ENCODE measurements around the gene S100A12. TPM values are rescaled to one million over a fixed set of nuclear protein-coding genes. Genes with fewer than 3 reads are reported as not detected.
"Not testable (repeated sequence)": the region's sequence is repeated elsewhere in the genome, so short reads cannot be mapped to it uniquely, and the experiment has no call there.

The S100A12 gene
- total RNA-seq, 1 donor from 2014 or later, result 77.2 TPM

DNA sequence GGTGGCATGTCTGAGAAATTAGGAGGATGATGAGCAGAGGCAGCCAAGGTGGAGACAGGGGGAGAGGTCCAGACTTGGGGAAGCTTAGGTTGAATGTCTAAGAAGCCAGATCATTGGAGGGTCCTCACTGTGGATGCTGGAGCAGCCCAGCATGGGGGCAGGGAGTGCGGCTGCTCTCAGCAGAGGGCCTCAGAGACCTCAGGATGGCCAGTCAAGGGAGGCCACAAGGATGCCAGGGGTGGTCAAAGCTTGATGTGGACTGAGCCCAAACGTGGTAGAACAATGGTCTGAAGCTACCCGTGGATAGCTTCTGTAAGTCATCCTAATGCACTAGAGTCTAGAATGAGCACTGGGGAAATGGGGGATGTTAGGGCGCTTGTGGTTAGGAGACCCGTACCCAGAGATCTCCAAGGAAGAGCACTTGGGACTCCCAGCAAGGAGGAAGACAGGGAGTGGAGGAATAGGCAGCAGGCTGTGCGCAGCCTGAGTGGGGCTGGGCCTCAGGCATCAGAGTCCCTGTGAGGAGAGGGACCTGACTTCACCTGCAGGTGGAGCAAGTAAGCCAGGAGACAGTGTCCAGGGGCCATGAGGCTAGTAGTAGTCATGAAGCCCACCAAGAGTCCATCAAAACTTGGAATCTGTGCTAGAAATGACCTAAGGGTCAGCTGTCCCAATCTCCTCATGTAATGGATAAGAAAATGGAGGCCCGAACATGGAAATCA lies 22.0 kb downstream of the S100A12 start:
- no peak for DNase-seq (ENCODE audit: low spot score)

DNA sequence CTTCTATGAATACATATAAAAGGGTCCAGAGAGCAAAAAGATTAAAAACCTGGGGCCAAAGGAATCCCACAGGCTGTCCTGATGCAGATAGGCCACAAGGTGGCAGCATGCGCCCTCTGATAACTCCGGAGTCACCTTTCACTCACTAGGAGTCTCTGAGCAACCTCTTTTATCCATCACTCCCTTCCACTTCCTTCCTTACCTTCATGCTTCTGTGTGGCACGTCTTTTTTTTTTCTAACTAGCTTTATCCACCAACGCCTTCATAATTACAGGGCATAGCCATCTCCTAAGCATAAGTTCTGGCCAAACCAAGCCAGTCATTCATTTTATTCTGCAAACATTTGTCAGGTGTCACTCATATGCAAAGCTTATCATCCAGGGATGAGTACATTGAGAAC lies 22.9 kb downstream of the S100A12 start:
- no peak for DNase-seq (ENCODE audit: low spot score)

DNA sequence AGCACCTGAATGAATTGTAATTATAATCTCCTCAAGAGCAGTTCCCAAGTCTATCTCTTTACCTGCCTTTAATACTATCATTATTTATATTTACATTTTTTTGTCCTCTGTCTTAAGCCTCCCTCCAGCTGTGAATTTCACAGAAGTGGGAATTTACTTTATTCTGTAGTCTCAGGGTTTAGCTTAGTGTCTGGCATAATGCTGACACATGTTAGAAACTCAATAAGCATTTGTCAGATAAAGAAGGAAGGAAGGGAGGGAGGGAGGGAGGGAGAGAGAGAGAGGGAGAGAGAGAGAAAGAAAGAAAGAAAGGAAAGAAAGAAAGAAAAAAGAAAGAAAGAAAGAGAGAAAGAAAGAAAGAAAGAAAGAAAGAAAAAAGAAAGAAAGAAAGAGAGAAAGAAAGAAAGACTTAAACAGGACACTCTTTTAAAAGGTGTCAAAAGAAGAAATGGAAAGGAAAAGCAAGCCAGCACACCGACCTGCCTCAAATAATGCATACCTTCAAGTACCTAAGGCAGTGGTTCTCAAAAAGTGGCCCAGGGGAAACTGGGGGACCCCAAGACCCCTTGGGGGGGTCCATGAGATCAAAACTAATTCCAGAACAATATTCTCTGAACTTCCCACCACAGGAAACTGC lies 25.0 kb downstream of the S100A12 start:
- no peak for DNase-seq (ENCODE audit: low spot score)

DNA sequence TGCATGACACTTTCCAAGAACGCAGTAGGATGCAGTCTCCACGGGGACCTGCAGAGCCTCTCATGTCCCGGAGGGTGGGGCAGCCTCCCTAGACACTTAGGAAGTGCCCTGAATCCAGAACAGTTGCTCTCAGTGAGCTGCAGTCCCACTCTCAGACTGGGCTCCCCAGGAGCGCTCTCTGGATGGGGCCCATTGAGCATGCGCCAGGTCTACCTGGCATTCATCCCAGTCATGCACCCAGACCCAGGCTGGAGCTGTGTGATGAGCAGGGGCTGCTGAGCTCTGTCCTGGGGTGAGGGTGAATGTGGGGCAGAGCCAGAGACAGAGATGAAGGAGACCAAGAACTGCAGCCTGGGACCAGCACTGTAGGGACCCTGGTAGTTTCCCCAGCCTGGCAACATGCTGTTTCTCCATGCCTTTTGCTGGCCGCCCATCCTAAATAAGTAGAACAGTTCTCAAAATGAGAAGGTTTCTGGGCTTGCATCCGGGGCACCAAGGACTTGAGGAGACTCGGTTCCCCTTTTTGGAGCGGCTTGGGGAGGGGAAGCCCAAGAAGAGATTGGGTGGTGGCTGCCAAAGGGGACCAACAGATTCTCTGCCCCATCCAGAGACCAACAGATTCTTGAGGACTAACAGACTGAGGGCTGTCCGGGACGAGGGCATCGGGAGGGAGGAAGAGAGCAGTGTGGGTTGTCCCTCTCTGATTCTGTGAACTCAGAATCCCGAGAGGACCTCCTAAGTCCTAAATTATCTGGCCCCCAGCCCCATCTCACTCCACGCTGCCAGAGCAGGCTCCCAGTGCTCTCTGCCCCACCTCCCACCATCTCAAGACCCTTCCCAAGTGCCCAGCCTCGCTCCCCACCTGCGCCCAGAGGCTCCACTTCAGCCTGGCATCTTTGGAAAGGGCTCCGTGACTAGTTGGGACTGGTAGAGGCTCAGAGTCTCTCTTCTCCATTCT lies 25.8 kb downstream of the S100A12 start:
- no peak for DNase-seq (ENCODE audit: low spot score)

DNA sequence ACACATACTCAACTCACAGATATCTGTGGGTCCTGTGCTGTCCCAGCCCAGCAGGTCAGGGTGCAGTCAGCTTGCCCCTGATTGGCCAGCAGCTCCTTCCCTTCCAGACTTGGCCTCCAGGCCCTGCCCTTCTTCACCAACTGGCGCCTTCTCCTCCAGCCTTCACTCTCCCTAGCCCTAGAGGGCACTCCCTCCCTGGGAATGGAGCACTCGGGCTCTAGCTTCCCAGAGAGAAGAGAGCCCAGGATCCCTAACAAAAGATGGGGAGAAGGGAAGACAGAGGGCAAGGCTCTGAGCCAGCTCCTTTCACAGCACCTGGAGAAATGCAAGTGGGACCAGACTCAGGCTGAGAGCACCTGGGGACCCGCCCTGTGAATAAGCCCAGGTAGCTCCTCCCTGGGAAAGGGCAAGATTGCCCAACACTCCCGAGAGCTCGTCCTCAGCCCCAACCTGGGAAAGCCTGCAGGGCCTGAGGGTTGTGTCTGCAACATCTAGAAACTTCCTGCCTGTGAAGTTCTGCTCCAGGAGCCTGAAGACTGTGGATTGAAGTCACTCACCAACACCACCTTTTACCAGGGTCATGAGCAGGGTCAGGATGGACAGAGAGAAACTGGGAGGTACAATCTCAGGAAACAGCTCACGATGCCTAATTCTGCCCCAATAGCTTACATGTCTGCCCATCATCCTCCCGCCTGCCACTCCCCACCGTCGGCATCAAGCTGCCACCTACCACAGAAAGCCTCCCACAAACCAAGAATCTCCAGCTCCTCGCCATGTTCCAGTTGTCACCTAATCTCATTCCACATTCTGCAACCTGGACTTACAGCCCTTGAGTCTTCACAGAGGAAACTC lies 26.7 kb downstream of the S100A12 start, which contains the start of gene PGLYRP4:
TSS of gene PGLYRP4 (minus strand) at position 331 of the 852 bp plus-strand sequence. CDS start 909 bp downstream, outside the sequence.
- no peak for DNase-seq (ENCODE audit: low spot score)

DNA sequence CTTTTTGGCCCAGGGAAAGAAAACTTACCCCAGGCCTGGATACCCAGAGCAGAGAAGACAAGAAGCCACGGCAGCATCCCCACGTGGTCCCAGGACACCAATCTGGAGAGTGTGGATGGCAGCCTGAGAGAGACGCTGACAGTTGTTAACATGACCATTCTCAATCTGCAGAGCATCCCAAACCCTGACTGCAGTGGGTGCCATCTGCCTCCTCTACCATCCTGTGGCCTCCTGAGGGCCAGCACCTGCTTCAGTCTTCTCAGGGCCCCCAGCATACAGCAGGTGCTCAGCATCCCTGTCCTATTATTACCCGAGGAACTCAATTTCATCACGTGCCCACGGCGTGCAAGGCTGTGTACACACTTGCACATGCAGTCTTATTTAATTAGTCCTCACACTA lies 27.6 kb downstream of the S100A12 start:
- DNase-seq (ENCODE audit: low spot score), result no peak

DNA sequence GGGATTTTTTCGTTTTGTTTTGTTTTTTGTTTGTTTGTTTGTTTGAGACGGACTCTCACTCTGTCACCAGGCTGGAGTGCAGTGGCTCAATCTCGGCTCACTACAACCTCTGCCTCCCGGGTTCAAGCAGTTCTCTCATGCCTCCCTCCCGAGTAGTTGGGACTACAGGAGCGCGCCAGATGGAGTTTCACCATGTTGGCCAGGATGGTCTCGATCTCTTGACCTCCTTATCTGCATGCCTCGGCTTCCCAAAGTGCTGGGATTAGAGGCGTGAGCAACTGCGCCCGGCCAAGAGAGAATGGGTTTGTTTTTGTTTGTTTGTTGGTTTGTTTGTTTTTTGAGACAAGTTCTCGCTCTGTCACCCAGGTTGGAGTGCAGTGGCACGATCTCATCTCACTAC lies 28.4 kb downstream of the S100A12 start:
- DNase-seq (ENCODE audit: low spot score), result not testable (repeated sequence)

DNA sequence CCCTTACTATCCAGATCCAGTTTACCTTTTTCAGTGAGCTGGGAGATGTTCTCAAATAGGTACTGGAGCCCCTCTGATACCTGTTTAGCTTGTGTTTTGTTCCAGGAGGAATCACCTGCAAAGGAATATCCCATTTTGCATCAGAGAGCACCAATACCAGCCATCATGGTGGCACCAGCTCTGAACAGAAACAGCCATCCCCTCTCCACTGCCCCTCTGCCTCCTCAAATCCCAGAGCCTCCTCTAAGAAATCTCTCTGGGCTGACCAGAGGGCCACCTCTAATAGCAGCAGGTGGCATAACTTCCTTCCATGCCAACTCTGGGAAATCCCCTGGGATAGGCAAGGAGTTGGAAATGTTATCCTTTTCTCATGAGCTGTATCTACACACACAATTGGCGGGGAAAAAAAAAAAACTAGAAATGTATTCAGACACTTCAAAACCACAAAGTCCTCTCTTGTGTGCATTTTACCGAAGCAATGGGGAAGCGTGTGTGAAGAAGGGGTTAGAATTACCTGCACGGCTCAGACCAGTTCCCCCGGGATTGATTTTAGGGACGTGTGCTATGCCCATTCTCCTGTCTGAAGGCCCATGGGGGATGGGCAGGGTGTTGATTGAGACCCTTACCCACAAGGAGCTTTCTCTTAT lies 29.2 kb downstream of the S100A12 start:
- no peak for DNase-seq (ENCODE audit: low spot score)

DNA sequence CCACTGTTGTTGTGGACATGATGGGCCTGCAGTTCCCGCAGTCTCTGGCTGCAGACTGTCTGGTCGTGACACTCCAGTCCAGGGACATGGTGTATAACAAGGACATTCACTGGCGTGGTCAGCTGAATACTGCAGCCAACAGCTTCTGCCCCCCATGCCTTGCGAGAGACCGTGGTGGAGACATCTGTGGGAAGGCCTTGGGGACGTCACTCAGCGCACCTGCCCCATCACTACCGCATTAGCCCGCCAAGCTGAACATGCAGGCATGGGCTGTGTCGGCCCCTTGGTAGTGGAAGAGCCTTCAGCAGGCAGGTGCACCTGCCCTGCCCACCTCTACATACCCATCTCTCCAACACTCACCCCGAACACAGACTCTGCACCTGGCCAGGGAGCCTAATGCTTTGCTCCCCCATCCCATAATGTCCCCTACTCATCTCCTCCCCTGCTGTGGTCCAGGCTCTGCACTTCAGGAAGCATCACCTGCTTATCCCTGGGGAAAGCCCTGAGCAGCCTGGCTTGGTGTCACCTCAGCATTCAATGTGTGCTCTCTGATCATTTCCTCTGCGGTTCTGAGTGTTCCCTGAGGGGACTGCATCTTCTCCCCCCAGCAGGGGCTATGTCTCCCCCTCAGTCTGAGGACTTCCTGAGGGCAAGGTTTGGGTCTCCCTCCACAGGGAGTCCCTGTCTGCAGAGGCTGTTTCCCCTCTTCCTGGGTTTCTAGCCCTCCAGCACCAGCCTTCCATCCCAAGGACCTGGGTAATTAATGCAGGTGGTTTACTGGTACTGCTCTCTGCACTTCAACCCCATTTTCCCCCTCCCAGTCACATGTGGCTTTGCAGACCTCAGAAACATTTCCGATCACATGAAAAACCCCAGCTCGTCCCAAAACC lies 30.0 kb downstream of the S100A12 start:
- no peak for DNase-seq (ENCODE audit: low spot score)

DNA sequence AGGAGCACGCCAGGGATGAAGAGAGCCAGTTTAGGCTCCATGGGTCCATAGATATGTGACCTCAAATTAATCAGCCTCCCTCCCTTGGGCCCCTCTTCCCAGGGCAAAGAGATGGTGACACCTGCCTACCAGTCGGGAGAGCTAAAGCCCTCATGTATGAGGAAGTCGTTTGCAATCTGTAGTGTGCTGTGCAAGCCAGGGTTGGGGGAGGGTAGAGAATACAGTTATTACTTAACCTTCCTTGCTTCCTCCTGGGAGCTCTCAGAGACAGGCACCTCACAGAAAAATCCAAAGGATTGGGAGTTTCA lies 30.7 kb downstream of the S100A12 start:
- no peak for DNase-seq (ENCODE audit: low spot score)

DNA sequence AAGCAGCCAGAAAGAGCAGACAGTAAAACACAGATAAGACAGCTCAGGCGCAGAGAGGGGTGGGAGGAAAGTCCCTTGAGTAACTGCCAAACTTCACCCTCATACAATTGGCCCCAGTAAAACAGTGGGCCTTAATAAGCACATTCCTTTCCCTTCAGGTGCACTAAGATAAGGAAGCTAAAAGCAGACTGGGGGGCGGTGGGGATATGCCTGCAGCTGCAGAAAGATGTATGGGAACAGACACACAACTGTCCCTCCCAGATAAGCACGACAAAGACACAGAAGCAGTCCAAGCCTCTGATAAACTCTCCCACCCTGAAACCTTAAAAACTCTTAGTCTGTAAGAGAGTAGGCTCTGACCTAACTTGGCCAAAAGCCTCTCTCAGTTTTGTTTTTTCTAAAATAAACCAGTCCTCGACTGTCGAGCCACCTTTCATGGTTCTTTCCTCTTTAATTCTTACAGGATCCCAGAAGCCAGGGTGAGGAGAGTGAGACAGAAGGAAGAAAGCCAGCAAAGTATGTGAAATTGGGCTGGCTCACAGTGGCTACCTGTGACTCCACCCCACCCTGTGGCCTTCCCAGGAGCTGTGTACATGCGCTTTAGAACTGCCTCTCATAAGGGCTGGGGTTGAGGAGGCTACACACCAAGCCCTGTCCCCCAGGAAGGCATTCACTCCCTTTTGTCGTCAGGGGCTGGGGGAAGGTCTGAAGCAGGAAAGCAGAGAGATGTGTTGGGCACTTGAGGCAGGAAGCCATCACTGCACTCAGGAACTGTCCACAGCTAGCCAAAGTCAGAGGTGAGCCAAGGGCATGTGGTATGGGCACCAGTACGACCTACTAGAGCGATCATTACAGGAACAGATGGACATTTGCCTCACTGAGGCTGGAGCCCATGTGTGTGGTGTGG lies 31.4 kb downstream of the S100A12 start:
- DNase-seq (ENCODE audit: low spot score), result no peak

DNA sequence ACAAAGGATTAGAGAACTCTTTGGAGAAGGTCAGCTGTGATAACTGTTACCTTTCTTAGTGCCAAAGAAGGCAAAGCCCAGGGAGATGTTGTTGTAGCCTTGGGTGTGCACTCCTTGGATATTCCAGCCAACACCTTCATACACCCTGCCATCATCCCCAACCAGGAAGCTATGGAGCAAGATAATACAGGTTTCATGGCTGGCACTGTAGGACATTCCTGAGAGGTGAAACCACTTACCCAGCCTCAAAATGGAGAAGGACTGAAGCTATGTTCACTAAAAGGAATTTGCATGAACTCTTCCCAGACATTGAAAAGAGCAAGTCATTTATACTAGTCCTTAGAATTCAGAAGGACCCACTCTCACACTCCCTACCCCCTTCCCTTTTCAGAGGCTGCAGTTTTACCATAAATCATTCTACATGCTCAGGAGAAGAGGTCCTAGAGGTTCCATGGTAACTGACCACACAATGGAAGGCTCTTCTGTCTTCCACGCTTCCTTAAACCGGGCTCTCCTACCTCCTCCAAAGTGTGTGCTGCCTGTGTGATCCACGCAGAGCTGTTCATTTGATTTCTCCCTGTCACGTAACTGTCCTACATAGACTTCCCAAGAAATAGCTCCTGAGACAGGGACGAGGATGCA lies 32.3 kb downstream of the S100A12 start:
- DNase-seq (ENCODE audit: low spot score), result no peak

DNA sequence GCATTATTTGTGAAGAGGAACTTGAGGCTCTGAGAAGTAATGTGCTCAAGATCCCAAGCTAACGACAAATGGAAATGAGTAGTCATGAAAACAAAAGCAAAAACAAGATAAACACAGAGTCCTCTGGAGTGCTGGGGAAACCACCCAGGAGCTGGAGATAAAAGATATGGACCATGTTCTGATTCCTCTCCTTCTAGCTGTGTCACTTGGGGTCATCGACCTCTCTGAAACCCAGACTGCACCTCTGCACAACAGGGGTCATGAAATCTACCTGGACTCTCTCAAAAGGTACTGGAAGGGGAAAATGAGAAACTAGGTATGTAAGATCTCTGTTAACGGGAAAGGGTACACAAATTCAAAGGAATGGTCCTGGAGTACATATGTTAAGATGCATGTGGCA lies 33.2 kb downstream of the S100A12 start:
- DNase-seq (ENCODE audit: low spot score), result no peak

DNA sequence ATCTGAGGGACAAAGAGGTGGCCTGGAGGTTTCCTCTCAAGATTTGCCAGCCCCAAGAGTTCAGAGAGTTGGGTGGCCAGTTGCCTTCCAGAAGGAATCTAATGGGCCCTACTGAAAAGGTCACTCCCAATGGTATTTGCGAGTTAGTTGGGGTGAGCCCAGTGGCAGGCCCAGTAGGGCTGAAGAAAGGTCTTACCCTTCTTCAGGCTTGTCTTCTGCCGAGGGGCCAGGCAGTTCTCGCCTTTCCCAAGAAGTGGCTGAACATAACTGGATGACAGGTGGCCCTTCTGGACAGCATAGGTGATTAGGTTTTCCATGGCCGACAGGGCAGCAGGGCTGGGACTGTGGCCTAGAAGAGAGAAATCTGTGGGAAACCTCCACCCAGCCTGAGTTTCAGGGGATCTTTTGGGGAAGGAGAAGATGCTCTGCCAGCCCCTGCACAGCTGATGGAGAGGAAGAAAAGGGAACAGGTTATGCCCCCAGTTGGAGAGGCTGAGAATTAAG lies 33.9 kb downstream of the S100A12 start:
- DNase-seq (ENCODE audit: low spot score), result no peak

DNA sequence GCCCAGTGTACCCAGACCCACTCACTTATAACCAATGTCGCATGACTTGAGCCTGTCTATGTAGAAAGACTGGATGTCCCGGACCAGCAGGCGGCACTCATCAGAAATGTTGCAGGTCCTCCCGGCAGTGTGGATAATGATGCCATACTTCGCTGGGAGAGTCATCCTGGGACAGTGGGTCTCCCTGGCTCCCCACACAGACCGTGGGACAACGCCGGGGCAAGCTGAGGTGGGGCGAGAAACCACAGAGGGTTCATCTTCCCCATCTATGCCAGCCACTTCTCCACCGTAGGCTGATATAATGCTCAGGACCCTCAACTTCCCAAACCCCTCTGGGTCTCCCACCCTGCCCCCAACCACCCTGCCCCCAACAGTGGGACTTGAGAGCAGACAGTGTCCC lies 35.1 kb downstream of the S100A12 start:
- DNase-seq (ENCODE audit: low spot score), result no peak

DNA sequence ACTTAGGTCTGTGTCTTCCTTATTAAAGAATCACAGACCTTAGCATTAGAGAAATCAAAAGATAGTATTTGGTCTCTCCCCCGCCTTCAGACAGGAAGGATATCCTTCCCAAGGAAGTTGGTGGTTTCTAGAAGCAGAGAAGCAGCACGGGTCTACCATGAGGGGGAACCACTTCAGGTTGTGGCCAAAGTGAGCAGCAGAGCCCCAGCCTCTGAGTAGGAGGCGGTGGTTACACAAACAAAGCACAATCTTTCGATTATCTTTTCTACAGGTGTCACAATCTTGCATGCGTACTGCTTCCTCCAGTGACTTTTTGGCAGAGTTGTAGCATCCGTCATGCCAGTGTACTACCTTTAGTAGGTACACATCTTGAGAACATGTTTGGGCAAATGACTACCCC lies 35.6 kb downstream of the S100A12 start:
- no peak for DNase-seq (ENCODE audit: low spot score)

DNA sequence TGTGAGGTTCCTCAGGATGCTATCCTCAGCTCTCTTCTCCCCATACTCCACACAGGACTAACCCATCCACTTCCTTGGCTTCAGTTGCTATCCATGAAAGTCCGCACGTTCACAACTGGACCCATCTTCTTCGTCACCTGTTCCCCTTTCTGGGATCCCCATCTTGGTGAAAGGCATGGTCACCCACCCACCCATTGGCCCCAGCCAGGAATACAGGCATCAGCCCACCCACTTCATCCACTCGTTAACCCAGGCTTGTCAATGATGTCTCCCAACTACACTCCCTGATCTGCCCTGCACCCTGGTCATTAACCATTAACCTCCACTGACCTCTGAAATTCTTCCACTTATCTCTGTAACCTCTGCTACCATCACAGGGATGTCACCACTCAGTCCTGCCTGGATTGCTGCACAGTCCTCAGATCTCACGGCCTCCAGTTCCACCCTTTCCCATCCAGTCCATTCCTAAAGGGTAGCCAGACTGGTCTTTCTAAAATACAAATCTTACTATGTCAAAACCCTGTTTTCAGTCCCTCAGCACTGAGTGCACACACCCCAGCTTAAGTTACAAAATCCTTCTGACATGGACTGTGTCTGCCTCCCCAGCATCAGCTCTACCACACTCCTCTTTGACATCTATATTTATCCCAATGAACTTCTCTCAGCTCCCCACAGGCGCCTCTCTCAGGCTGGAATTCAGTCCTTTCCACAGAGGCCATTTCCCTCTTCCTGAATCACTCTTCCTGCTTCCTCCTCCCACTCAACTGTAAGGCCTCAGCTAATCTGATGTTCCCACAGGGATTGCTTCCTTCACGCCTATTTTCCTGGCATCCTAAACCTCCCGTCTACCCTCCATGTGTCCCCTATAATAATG lies 37.2 kb downstream of the S100A12 start:
- DNase-seq (ENCODE audit: low spot score), result no peak

All from mesenteric fat pad (tissue), 1 donor.